ENCODE results near the gene AVPI1. TPM values are rescaled to one million over a fixed set of nuclear protein-coding genes. Genes with fewer than 3 reads are reported as not detected.
A peak's percentile ranks its signal among the peaks of the same experiment; 100 is the strongest.

The AVPI1 gene
- total RNA-seq, 5 donors from 2014 or later (not counting 1 experiment from before 2014, with no cell fraction given): 2.4 to 10.0 (median 3.6) TPM

GRCh38 chr10:97683556-97684367, 3.3 kb downstream of the AVPI1 start:
- ATAC-seq (replicated peaks in 1 of 4): no peak
- H3K27me3 ChIP-seq (replicated peaks in 1 of 2; ENCODE audit: control insufficient read depth in 2 of 2, extremely low read depth in 1 of 2, insufficient read depth in 2 of 2, low read length in 1 of 2): no peaks in the 10 kb centered on the region
- POLR2A ChIA-PET: no interaction called here
- H3K36me3 Mint-ChIP-seq: no peaks in the 10 kb centered on the region
- H3K4me3 Mint-ChIP-seq: no peak overlapping the region
- H3K9me3 ChIP-seq: no peaks in the 10 kb centered on the region
- H3K27ac Mint-ChIP-seq: no peak overlapping the region
- no peak for DNase-seq
- H3K9me3 Mint-ChIP-seq: no peaks in the 10 kb centered on the region
- peaks cover 0 to 25% of the 10 kb centered on the region in 2 experiments for H3K4me1 ChIP-seq (ENCODE audit: control insufficient read depth in 1 of 2, extremely low read depth in 1 of 2, insufficient read depth in 2 of 2, low read length in 2 of 2)
- no peak overlapping the region for H3K27ac ChIP-seq (ENCODE audit: low read length)
- peaks cover 18 to 34% (median 22%) of the 10 kb centered on the region in 3 donors for H3K4me1 Mint-ChIP-seq
- WGBS (ENCODE audit: insufficient coverage): 100% methylated on average over 1 of the region's 9 CpGs
- CTCF ChIA-PET: interaction anchor here in 1 of 2 donors (0.5 to 1.3 kb wide), 5 partner anchors 15 to 240 kb away, joined by 3 to 6 read pairs (median 3); no protein-coding TSS in a partner anchor
- no peaks in the 10 kb centered on the region for H3K27me3 Mint-ChIP-seq
- H3K4me3 ChIP-seq (ENCODE audit: control insufficient read depth in 1 of 2, extremely low read depth in 1 of 2, low read length in 1 of 2): no peak overlapping the region
- H3K36me3 ChIP-seq (ENCODE audit: control insufficient read depth in 2 of 2, extremely low read depth in 1 of 2, insufficient read depth in 1 of 2, low read length in 1 of 2): no peaks in the 10 kb centered on the region

GRCh38 chr10:97682042-97682441, 5.0 kb downstream of the AVPI1 start:
- Histone ChIP-seq H3K27ac (ENCODE audit: low read length) (no peak overlapping the region), H3K9me3 (no peaks in the 10 kb centered on the region), H3K36me3 (ENCODE audit: control insufficient read depth in 2 of 2, extremely low read depth in 1 of 2, insufficient read depth in 1 of 2, low read length in 1 of 2) (peaks cover 0 to 2% of the 10 kb centered on the region in 2 donors), H3K4me3 (ENCODE audit: control insufficient read depth in 1 of 2, extremely low read depth in 1 of 2, low read length in 1 of 2) (no peak overlapping the region), H3K27me3 (replicated peaks in 1 of 2; ENCODE audit: control insufficient read depth in 2 of 2, extremely low read depth in 1 of 2, insufficient read depth in 2 of 2, low read length in 1 of 2) (no peaks in the 10 kb centered on the region), H3K4me1 (ENCODE audit: control insufficient read depth in 1 of 2, extremely low read depth in 1 of 2, insufficient read depth in 2 of 2, low read length in 2 of 2) (peaks cover 0 to 17% of the 10 kb centered on the region in 2 experiments)
- H3K36me3 Mint-ChIP-seq: no peaks in the 10 kb centered on the region
- WGBS (ENCODE audit: insufficient coverage): no CpG with 5 or more reads among the region's 4 CpGs
- no peak overlapping the region for H3K4me3 Mint-ChIP-seq
- no peak overlapping the region for H3K27ac Mint-ChIP-seq
- ATAC-seq (replicated peaks in 1 of 4) (no peak), DNase-seq (no peak)
- no peaks in the 10 kb centered on the region for H3K27me3 Mint-ChIP-seq
- CTCF ChIA-PET: interaction anchor here (0.6 to 1.5 kb wide), 4 partner anchors 13 to 338 kb away, joined by 3 to 7 read pairs (median 3); no protein-coding TSS in a partner anchor
- POLR2A ChIA-PET: no interaction called here
- peaks cover 8 to 23% (median 13%) of the 10 kb centered on the region in 3 donors for H3K4me1 Mint-ChIP-seq
- H3K9me3 Mint-ChIP-seq: no peaks in the 10 kb centered on the region

DNA sequence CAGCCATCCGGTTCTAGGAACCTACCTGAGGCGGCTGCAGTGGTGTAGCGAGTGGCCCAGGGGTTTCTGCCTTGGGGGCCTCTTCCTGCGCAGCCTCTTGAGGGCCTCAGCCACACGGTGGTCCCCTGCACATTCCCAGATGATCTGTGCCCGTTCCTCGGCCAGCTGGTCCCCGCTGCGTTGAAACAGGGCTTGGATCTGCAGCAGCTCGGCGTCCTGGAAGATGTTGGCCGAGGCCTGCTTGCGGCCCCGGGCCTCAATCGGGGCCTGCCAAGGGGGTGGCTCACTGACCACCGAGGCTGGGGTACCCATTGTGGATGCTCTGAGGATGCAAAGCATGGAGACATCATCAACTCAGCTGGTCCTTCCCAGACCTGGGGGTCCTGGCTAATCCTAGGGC, 7.4 kb downstream of the AVPI1 start:
- Histone ChIP-seq H3K4me1 (ENCODE audit: control insufficient read depth in 1 of 2, extremely low read depth in 1 of 2, insufficient read depth in 2 of 2, low read length in 2 of 2) (peaks cover 0 to 4% of the 10 kb centered on the region in 2 experiments), H3K4me3 (ENCODE audit: control insufficient read depth in 1 of 2, extremely low read depth in 1 of 2, low read length in 1 of 2) (no peak overlapping the region), H3K27me3 (replicated peaks in 1 of 2; ENCODE audit: control insufficient read depth in 2 of 2, extremely low read depth in 1 of 2, insufficient read depth in 2 of 2, low read length in 1 of 2) (no peaks in the 10 kb centered on the region), H3K36me3 (ENCODE audit: control insufficient read depth in 2 of 2, extremely low read depth in 1 of 2, insufficient read depth in 1 of 2, low read length in 1 of 2) (peaks cover 4 to 15% of the 10 kb centered on the region in 2 donors), H3K27ac (ENCODE audit: low read length) (no peak overlapping the region), H3K9me3 (no peaks in the 10 kb centered on the region)
- H3K4me1 Mint-ChIP-seq: peaks cover 0 to 7% (median 2%) of the 10 kb centered on the region in 3 donors
- H3K36me3 Mint-ChIP-seq: peaks cover 4% of the 10 kb centered on the region
- POLR2A ChIA-PET: interaction anchor here (0.6 kb wide), 2 partner anchors 27 to 194 kb away, joined by 3 read pairs; no protein-coding TSS in a partner anchor
- CTCF ChIA-PET: interaction anchor here (0.6 to 1.4 kb wide), 2 partner anchors 8 to 52 kb away, joined by 3 to 5 read pairs; no protein-coding TSS in a partner anchor
- H3K9me3 Mint-ChIP-seq: no peaks in the 10 kb centered on the region
- no peaks in the 10 kb centered on the region for H3K27me3 Mint-ChIP-seq
- no peak overlapping the region for H3K4me3 Mint-ChIP-seq
- ATAC-seq (replicated peaks in 1 of 4) (no peak), DNase-seq (no peak)
- H3K27ac Mint-ChIP-seq: no peak overlapping the region
- WGBS (ENCODE audit: insufficient coverage): 92% methylated on average over 16 of the region's 16 CpGs

GRCh38 chr10:97676770-97677581, 10.1 kb downstream of the AVPI1 start:
- POLR2A ChIA-PET: interaction anchor here in 1 of 2 donors (1.2 kb wide), 1 partner anchor 59 kb away, joined by 3 read pairs; no protein-coding TSS in a partner anchor
- Mint-ChIP-seq H3K9me3 (no peaks in the 10 kb centered on the region), H3K36me3 (peaks cover 16% of the 10 kb centered on the region), H3K4me1 (peaks cover 0 to 2% (median 2%) of the 10 kb centered on the region in 3 donors), H3K27ac (peak overlapping the region in 1 of 2 donors; percentile 71), H3K4me3 (no peak overlapping the region), H3K27me3 (no peaks in the 10 kb centered on the region)
- WGBS (ENCODE audit: insufficient coverage): 100% methylated on average over 1 of the region's 2 CpGs
- Histone ChIP-seq H3K27me3 (replicated peaks in 1 of 2; ENCODE audit: control insufficient read depth in 2 of 2, extremely low read depth in 1 of 2, insufficient read depth in 2 of 2, low read length in 1 of 2) (no peaks in the 10 kb centered on the region), H3K27ac (ENCODE audit: low read length) (no peak overlapping the region), H3K36me3 (ENCODE audit: control insufficient read depth in 2 of 2, extremely low read depth in 1 of 2, insufficient read depth in 1 of 2, low read length in 1 of 2) (peaks cover 13 to 28% of the 10 kb centered on the region in 2 donors), H3K4me1 (ENCODE audit: control insufficient read depth in 1 of 2, extremely low read depth in 1 of 2, insufficient read depth in 2 of 2, low read length in 2 of 2) (peaks cover 0 to 4% of the 10 kb centered on the region in 2 experiments), H3K9me3 (no peaks in the 10 kb centered on the region), H3K4me3 (ENCODE audit: control insufficient read depth in 1 of 2, extremely low read depth in 1 of 2, low read length in 1 of 2) (no peak overlapping the region)
- CTCF ChIA-PET: interaction anchor here (0.5 to 2.7 kb wide), 19 partner anchors 10 to 364 kb away, joined by 3 to 21 read pairs (median 4); partner anchors contain the start of genes AVPI1 (in 2 of the 2) and ZFYVE27 (in 2 of the 2)
- ATAC-seq (replicated peaks in 1 of 4): peak; percentile 83 to 87 (median 86)
- peak in 34 of 35 experiments; percentile 4 to 79 (median 41) for DNase-seq

DNA sequence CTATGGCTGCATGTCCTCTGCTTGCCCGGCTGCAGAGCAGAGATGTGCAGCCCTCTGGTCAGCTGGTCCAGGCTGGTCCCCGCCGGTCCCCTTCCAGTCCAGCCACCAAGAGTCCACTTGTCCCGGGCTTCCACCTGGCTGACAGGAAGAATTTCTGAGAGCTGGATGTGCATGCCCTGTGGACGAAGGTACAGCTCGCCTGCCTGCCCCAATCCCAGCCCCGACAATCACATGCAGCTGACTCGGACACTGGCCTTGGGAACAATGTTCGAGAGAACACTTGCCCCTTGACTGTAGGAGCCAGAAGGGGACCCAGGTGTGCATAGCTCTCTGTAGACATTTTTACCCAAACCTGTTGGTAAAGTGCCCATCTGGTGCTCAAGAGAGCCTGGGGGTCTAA, 11.8 kb downstream of the AVPI1 start:
- ChIA-PET CTCF (no interaction called here), POLR2A (no interaction called here)
- Mint-ChIP-seq H3K4me3 (no peak overlapping the region), H3K4me1 (peaks cover 0 to 2% (median 0%) of the 10 kb centered on the region in 3 donors), H3K27ac (no peak overlapping the region), H3K9me3 (no peaks in the 10 kb centered on the region), H3K27me3 (no peaks in the 10 kb centered on the region), H3K36me3 (peaks cover 21% of the 10 kb centered on the region)
- DNase-seq: no peak
- Histone ChIP-seq H3K27me3 (replicated peaks in 1 of 2; ENCODE audit: control insufficient read depth in 2 of 2, extremely low read depth in 1 of 2, insufficient read depth in 2 of 2, low read length in 1 of 2) (no peaks in the 10 kb centered on the region), H3K27ac (ENCODE audit: low read length) (no peak overlapping the region), H3K4me3 (ENCODE audit: control insufficient read depth in 1 of 2, extremely low read depth in 1 of 2, low read length in 1 of 2) (no peak overlapping the region), H3K9me3 (no peaks in the 10 kb centered on the region), H3K36me3 (ENCODE audit: control insufficient read depth in 2 of 2, extremely low read depth in 1 of 2, insufficient read depth in 1 of 2, low read length in 1 of 2) (peaks cover 13 to 28% of the 10 kb centered on the region in 2 donors), H3K4me1 (ENCODE audit: control insufficient read depth in 1 of 2, extremely low read depth in 1 of 2, insufficient read depth in 2 of 2, low read length in 2 of 2) (peaks cover 0 to 4% of the 10 kb centered on the region in 2 experiments)
- ATAC-seq (replicated peaks in 1 of 4): no peak
- 97% methylated on average over 8 of the region's 9 CpGs for WGBS (ENCODE audit: insufficient coverage)
